GM23338 (cell line): Measurements from ENCODE around the gene NEIL3.

ENCODE experiments used
- CREB1 ChIP-seq: fragments of 250-450 bp; sonication (Bioruptor Pico); IDR thresholded peaks from 2 replicates; pipeline ENCODE4 v1.5.0; 2020; ENCODE audit warnings: low read depth, mild to moderate bottlenecking, moderate library complexity
- CTCF ChIP-seq, 2 experiments: fragments of 200-600 bp in 1 of 2; sonication (generic) in 1 of 2; conservative IDR thresholded peaks; 2 replicates each; pipeline versions ENCODE4 v1.5.1 to v1.6.1; 2016 to 2017; ENCODE audit warnings: antibody characterized with exemption in 2 of 2, low read depth in 2 of 2, mild to moderate bottlenecking in 2 of 2, moderate library complexity in 1 of 2
- ETS1 ChIP-seq: IDR thresholded peaks from 2 replicates; pipeline ENCODE4 v1.6.1; 2016; ENCODE audit warnings: antibody characterized with exemption
- EZH2 ChIP-seq: fragments of 200-600 bp; sonication (generic); IDR thresholded peaks from one replicate; pipeline ENCODE4 v1.8.0; 2017; ENCODE audit warnings: antibody characterized with exemption, mild to moderate bottlenecking, low read depth; ENCODE audit not compliant: unreplicated experiment
- EZH2phosphoT487 ChIP-seq: fragments of 200-600 bp; sonication (generic); IDR thresholded peaks from one replicate; pipeline ENCODE4 v1.8.1; 2018; ENCODE audit warnings: antibody characterized with exemption; ENCODE audit not compliant: unreplicated experiment
- JUNB ChIP-seq: IDR thresholded peaks from one replicate; pipeline ENCODE4 v1.6.1; 2016; ENCODE audit warnings: antibody characterized with exemption; ENCODE audit not compliant: unreplicated experiment
- NANOG ChIP-seq: IDR thresholded peaks from 2 replicates; pipeline ENCODE4 v1.6.1; 2016; ENCODE audit warnings: antibody characterized with exemption, borderline replicate concordance
- POLR2AphosphoS5 ChIP-seq: IDR thresholded peaks from 2 replicates; pipeline ENCODE4 v1.6.1; 2016; ENCODE audit warnings: antibody characterized with exemption, low read depth
- REST ChIP-seq: IDR thresholded peaks from one replicate; pipeline ENCODE4 v1.6.1; 2018; ENCODE audit warnings: antibody characterized with exemption; ENCODE audit not compliant: unreplicated experiment
- STAT1 ChIP-seq: IDR thresholded peaks from one replicate; pipeline ENCODE4 v1.6.1; 2016; ENCODE audit warnings: antibody characterized with exemption; ENCODE audit not compliant: unreplicated experiment
- ZNF114 ChIP-seq: fragments of 250-450 bp; sonication (Bioruptor Pico); IDR thresholded peaks from 2 replicates; pipeline ENCODE4 v1.5.0; 2020; ENCODE audit warnings: mild to moderate bottlenecking, moderate library complexity
- ZNF331 ChIP-seq: fragments of 250-450 bp; sonication (Bioruptor Pico); IDR thresholded peaks from 2 replicates; pipeline ENCODE4 v1.5.0; 2020; ENCODE audit warnings: low read depth, mild to moderate bottlenecking, moderate library complexity

GRCh38 chr4:177281351-177281909 lies 28.2 kb upstream of the NEIL3 start:
- TF ChIP-seq EZH2phosphoT487 (no peak), CTCF (conservative IDR thresholded peaks at IDR 0.05; ENCODE audit: low read depth in 2 of 2) (no peak), POLR2AphosphoS5 (no peak), EZH2 (no peak), CREB1 (no peak), REST (no peak), JUNB (no peak), STAT1 (no peak), ZNF114 (no peak), ETS1 (no peak), NANOG (no peak), ZNF331 (CRISPR knock-in tag) (no peak)
